HG03095 (cell line): ENCODE data around the gene MSTO1.
"Not testable (repeated sequence)": the region's sequence is repeated elsewhere in the genome, so short reads cannot be mapped to it uniquely, and the experiment has no call there.

Experiments used
- ATAC-seq: cut with Tn5 transposase; IDR thresholded peaks from one replicate; pipeline ENCODE4 v1.9.1; 2021; ENCODE audit warnings: moderate library complexity; ENCODE audit not compliant: unreplicated experiment

MSTO1 gene

GRCh38 chr1:155610257-155610647 lies 234 bp downstream of the MSTO1 start:
- ATAC-seq = peak; percentile 7

- not testable (repeated sequence) for ATAC-seq
Observed at GRCh38 chr1:155613226-155613625, 3.2 kb downstream of the MSTO1 start.

- no peak for ATAC-seq
Observed at GRCh38 chr1:155622191-155622590, 12.2 kb downstream of the MSTO1 start.

- no peak for ATAC-seq
Observed at GRCh38 chr1:155623357-155623756, 13.3 kb downstream of the MSTO1 start.

GRCh38 chr1:155626428-155626827 lies 16.4 kb downstream of the MSTO1 start:
- ATAC-seq = not testable (repeated sequence)

- ATAC-seq = no peak
Observed at GRCh38 chr1:155636397-155637153, 26.6 kb downstream of the MSTO1 start.

- no peak for ATAC-seq
Observed at GRCh38 chr1:155640367-155640766, 30.3 kb downstream of the MSTO1 start.

- ATAC-seq = not testable (repeated sequence)
Observed at GRCh38 chr1:155642559-155643180, 32.7 kb downstream of the MSTO1 start.

GRCh38 chr1:155643230-155643629 lies 33.2 kb downstream of the MSTO1 start:
- ATAC-seq = no peak

- no peak for ATAC-seq
Observed at GRCh38 chr1:155645034-155645598, 35.1 kb downstream of the MSTO1 start.

- no peak for ATAC-seq
Observed at GRCh38 chr1:155645648-155646047, 35.6 kb downstream of the MSTO1 start.

- no peak for ATAC-seq
Observed at GRCh38 chr1:155646307-155646706, 36.3 kb downstream of the MSTO1 start.

- ATAC-seq = no peak
Observed at GRCh38 chr1:155648207-155649147, 38.5 kb downstream of the MSTO1 start.

- no peak for ATAC-seq
Observed at GRCh38 chr1:155649676-155650075, 39.7 kb downstream of the MSTO1 start.

- no peak for ATAC-seq
Observed at GRCh38 chr1:155650231-155650757, 40.3 kb downstream of the MSTO1 start.

GRCh38 chr1:155651861-155652661 lies 42.0 kb downstream of the MSTO1 start:
- ATAC-seq = no peak

- ATAC-seq = no peak
Observed at GRCh38 chr1:155652951-155653350, 42.9 kb downstream of the MSTO1 start.

- ATAC-seq = no peak
Observed at GRCh38 chr1:155657463-155657862, 47.4 kb downstream of the MSTO1 start.

- ATAC-seq = not testable (repeated sequence)
Observed at GRCh38 chr1:155661239-155661638, 51.2 kb downstream of the MSTO1 start.
